ENCODE measurements around the gene APOB.
"Not testable (repeated sequence)": the region's sequence is repeated elsewhere in the genome, so short reads cannot be mapped to it uniquely, and the experiment has no call there.

Gene APOB

GRCh38 chr2:21033237-21034155 lies 10.4 kb downstream of the APOB start:
- no peak for DNase-seq (ENCODE audit: low read depth)

- DNase-seq (ENCODE audit: low read depth) = no peak
These were observed 11.3 kb downstream of the APOB start for GRCh38 chr2:21032338-21033236.

GRCh38 chr2:21030983-21031968 lies 12.6 kb downstream of the APOB start:
- DNase-seq (ENCODE audit: low read depth) = no peak

GRCh38 chr2:21029519-21029918 lies 14.4 kb downstream of the APOB start:
- DNase-seq (ENCODE audit: low read depth) = no peak

DNA sequence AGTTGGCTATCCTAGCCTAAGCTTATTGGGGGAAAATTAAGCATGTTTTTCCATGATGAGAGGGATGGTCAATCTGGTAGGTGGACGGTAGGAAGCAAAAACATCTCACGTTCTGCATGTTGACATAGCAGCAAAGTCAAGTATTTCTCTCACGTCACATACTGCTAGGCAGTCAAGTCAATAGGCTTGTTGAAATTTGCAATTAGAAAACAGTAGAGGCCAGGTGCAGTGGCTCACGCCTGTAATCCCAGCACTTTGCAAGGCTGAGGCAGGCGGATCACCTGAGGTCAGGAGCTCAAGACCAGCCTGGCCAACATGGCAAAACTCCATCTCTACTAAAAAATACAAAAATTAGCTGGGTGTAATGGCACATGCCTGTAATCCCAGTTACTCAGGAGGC lies 14.9 kb downstream of the APOB start:
- not testable (repeated sequence) for DNase-seq (ENCODE audit: low read depth)

GRCh38 chr2:21028021-21028947 lies 15.6 kb downstream of the APOB start:
- no peak for DNase-seq (ENCODE audit: low read depth)

- no peak for DNase-seq (ENCODE audit: low read depth)
These were observed 17.2 kb downstream of the APOB start for GRCh38 chr2:21026479-21027282.

DNA sequence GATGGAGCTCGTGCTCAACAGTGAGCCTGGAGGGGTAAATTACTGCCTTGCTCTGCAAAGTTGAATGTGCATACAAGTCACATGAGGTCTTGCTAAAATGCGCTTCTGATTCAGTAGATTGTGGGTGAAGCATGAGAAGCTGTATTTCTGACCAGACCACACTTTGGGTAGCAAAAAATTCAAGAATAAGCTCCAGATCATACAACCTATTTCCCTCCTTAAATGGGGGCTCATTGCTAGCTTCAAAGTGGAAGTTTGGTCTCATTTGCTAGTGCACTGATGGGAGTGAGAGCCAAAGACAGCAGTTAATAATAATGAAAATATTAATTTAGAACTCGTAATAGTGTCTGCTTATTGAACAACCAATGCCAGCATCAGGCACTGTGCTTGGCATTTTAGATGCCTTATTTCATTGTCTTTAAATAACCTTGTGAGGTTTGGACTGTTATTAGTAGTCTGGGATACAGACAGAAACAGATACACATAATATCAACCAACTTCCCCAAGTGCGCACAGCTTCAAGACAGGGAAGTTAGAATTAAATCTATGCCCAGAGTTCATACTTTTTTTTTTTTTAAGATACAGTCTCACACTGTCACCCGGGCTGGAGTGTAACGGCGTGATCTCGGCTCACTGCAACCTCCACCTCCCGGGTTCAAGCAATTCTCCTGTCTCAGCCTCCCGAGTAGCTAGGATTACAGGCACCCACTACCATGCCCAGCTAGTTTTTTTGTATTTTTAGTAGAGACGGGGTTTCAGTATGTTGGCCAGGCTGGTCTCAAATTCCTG lies 18.0 kb downstream of the APOB start:
- no peak for DNase-seq (ENCODE audit: low read depth)

- DNase-seq (ENCODE audit: low read depth) = no peak
These were observed 19.0 kb downstream of the APOB start for GRCh38 chr2:21024722-21025389.

GRCh38 chr2:21024198-21024597 lies 19.7 kb downstream of the APOB start:
- DNase-seq (ENCODE audit: low read depth) = no peak

DNA sequence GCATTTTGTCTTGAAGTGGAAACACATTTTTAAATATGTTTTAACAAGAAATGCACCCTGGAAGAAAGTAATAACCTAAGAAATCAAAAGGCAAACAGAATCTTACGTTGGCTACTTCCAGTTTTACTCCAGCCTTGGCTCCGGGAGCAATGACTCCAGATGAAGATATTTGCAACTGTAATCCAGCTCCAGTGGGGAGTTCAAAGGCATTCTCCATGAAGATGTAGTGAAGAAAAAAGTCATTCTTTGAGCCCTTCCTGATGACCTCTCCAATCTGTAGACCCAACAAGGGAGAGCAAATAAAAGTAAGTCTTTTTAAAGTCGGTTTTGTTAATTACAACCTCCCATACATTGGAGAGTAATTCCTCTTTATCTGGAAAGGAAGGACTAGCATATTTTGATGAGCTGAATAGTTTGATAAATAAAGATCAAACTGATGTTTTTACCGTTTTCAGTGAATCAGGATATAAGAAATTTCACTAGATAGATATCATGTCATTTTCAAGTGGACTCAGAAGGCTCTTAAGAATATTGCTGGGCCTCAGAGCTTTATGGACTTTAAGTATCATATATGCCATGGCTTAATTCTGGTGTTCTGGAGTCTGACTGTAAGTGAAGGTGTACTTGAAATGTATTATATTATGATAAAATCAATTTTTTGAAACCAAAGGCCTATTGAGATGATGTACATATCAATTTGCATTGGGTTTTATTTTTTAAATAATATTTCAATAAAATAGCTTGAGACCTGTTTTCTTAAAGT lies 20.3 kb downstream of the APOB start:
- DNase-seq (ENCODE audit: low read depth) = no peak

DNA sequence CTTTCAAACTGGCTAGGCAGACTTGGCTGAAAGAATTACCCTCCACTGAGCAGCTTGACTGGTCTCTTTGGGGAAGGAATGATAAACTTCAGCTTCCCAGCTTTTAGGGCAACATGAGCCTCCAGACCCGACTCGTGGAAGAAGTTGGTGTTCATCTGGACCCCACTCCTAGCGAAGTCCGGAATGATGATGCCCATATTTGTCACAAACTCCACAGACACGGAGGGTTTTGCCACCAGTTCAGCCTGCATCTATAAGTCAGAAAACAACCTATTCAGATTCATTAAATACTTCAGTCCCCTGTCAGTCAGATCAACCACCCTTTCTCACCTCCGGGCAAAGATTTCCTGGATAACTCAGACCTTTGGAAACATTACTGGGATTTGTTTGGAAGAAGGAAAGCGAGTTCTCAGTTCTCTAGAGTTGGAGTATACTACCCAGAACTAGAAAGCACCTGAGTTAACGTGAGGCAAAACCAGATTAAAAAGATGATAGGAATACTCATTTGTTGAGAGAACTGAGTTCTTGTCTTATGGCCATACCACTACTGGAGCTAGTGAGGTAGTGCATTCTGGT lies 21.0 kb downstream of the APOB start:
- DNase-seq (ENCODE audit: low read depth) = no peak

DNA sequence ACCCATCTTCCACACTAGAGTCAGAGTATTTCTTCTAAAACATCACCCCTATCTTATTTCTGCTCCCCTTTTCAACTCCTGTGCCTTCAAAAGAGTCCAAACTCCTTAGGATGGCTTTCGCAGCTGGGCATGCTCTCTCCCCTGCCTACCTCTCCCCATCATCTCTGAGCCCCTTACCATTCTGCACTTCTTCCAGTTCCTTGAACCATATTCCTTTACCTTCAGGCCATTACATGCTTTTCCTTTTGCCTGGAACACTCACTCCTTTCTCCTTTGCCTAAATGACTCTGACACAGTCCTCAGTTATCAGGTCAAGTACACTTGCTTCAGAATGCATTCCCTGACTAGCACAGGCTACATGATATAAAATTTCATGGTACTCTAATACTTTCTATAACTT lies 22.4 kb downstream of the APOB start:
- no peak for DNase-seq (ENCODE audit: low read depth)

DNA sequence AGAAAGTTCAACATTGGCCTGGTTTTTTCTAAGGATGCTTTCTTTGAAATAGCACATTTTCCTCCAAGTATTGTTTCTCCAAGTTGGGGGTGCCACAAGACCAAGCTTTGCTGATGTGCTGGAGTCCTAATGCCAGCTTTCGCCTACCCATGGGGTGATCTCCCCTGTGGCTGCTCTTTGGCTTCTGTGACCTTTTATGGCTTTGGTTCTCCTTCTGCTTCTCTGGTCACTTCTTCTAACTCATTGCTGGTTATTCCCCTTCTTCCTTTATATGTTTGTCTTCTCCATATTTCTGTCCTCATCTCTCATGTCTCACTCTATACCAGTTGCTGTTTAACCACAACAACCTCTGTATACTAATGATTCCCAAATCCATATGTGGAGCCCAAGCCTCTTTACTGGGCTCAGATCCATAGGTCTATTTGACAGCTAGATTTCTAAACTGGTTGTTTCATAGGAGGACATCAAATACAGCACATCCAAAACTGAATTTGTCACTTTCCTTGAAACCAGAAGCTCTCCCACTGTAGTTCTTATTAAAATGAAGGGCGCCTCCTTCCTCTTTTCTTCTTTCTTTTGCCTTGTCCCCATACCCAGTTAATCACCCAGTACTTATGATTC lies 23.1 kb downstream of the APOB start:
- no peak for DNase-seq (ENCODE audit: low read depth)

GRCh38 chr2:21020031-21020667 lies 23.7 kb downstream of the APOB start:
- no peak for DNase-seq (ENCODE audit: low read depth)

GRCh38 chr2:21019678-21020021 lies 24.2 kb downstream of the APOB start:
- DNase-seq (ENCODE audit: low read depth) = no peak
